Epithelial cell of prostate (primary cell): Measurements from ENCODE around the gene CAPN5.

ENCODE experiments used
- DNase-seq: peaks from one replicate; pipeline ENCODE4 v3.0.0-alpha.2; 2011; ENCODE audit warnings: low read depth, low spot score
- H3K27ac ChIP-seq: fragments of 450-650 bp; 2 replicates; pipeline ENCODE4 v1.5.1; 2017; ENCODE audit warnings: mild to moderate bottlenecking

Gene CAPN5

DNA sequence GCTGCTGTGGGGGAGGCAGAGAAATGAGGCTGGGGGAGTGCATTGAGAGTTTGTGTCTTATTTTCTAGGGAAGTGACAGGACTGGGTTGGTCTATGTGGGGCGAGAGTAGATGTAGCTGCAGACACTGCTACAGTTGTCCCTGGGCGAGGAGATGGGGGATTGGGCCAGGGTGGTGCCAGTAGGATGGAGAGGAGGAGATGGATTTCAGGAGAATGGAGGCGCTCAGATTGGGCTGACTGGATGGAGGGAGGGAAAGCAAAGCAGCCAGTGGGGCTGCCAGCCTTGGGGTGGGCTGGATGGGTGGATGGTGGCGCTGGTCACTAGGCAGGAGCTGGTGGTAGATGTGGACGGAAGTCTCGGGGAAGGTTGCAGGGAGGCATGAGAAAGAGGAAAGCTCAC, 45.2 kb downstream of the CAPN5 start:
- no peak for DNase-seq
- H3K27ac ChIP-seq, result no peak overlapping the region

DNA sequence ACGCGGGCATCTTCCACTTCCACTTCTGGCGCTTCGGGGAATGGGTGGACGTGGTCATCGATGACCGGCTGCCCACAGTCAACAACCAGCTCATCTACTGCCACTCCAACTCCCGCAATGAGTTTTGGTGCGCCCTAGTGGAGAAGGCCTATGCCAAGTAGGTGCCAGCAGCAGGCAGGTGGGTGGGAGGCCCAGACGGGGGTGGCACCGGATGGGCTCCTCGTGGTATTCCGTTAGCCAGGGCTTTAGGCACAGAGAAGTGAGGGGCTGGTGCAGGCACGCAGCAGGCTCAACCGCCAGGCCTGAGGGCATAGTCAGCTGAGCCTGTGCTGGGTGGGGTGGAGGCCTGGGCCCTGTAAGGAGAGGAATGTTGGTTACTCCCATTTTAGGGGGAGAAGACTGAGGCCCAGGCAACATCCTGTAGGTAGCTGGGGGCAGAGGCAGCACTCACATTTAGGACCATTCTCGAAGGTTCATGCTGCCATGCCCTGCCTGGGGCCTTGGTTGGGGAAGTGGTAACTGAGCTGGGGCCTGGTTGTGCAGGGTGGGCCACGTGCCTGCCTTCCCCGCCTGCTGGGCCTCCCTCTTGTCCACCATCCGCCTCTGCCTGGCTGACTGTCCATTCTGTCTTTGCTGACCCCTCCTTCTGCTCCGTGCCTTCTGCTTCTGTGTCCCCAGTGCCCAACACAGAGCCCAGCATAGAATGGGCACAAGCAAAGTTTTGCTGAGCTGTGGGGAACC, 46.0 kb downstream of the CAPN5 start:
- H3K27ac ChIP-seq, result no peak overlapping the region
- no peak for DNase-seq

- DNase-seq, result no peak
- no peak overlapping the region for H3K27ac ChIP-seq
Measured at GRCh38 chr11:77113382-77114088, 46.8 kb downstream of the CAPN5 start.

GRCh38 chr11:77114089-77114463, 47.3 kb downstream of the CAPN5 start:
- H3K27ac ChIP-seq, result no peak overlapping the region
- DNase-seq, result no peak

DNA sequence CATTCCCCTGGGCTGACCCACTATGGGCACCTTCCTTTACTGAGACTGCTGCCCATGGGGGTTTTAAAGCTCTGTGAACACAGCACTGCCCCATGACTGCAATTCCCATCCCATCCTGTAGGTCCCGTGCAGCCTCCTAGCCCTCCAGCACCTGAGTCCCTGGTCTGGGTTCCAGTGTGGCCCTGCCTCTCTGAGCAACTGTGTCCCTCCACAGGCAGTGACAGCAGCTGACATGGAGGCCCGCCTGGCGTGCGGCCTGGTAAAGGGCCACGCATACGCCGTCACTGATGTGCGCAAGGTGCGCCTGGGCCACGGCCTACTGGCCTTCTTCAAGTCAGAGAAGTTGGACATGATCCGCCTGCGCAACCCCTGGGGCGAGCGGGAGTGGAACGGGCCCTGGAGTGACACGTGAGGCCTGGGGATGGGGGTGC, 48.4 kb downstream of the CAPN5 start:
- no peak overlapping the region for H3K27ac ChIP-seq
- DNase-seq, result no peak

DNA sequence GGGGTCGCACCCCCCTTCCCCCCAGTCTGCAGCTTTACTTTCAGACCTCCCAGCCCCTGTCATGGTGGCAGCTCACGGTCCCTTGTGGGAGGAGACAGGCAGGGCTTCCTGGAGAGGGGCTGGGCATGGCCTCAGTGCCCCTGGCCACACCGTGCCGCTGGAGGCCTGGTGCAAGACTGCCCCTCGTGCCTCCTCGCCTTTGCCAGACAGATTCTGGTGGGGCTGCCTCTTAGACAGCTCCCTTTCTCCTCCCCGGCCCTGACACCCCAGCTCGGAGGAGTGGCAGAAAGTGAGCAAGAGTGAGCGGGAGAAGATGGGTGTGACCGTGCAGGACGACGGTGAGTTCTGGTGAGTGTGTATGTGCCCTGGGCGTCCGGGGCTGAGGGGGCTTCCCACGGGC, 49.2 kb downstream of the CAPN5 start:
- no peak overlapping the region for H3K27ac ChIP-seq
- no peak for DNase-seq

GRCh38 chr11:77117492-77117891, 50.7 kb downstream of the CAPN5 start:
- no peak for DNase-seq
- H3K27ac ChIP-seq, result no peak overlapping the region

DNA sequence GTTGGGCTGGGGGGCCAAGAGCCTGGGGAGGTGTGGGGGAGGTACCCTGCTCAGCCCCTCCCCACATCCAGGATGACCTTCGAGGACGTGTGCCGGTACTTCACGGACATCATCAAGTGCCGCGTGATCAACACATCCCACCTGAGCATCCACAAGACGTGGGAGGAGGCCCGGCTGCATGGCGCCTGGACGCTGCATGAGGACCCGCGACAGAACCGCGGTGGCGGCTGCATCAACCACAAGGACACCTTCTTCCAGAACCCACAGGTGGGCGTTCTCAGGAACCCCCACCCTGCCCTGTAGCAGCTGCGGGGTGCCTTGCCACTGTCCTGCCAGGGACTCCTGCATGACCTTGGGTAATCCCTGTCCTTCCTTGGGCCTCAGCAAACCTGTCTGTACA, 51.3 kb downstream of the CAPN5 start:
- DNase-seq, result no peak
- no peak overlapping the region for H3K27ac ChIP-seq

- H3K27ac ChIP-seq, result no peak overlapping the region
- no peak for DNase-seq
Measured at GRCh38 chr11:77118971-77119370, 52.2 kb downstream of the CAPN5 start.

- no peak for DNase-seq
- no peak overlapping the region for H3K27ac ChIP-seq
Measured at GRCh38 chr11:77119531-77119936, 52.8 kb downstream of the CAPN5 start.

GRCh38 chr11:77120571-77120970, 53.8 kb downstream of the CAPN5 start:
- H3K27ac ChIP-seq, result no peak overlapping the region
- no peak for DNase-seq

DNA sequence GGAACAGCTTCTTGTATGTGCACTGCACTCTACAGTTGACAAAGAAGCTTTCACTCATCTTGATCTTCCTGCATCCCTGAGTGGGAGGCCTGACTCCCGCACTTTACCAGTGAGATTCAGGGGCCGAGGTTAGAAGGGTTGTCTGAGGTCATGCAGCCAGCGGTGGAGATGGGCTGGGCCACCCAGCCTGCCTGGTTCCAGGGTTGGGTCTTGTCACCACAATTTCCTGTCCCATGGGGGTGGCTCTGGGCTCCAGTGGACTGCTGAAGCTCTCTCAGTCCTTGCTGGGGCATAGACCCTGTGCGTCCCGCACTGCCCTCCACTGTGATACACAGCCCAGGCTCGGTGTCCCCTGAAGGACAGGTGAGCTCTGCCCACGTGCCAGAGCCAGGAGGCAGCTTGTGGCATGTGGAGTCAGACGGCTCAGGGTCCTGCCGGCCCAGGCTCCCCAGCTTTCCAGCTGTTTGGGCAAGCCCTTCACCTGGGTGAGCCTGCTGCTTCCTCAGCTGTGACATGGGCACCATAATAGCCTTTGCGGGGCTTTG, 54.4 kb downstream of the CAPN5 start:
- DNase-seq, result no peak
- no peak overlapping the region for H3K27ac ChIP-seq

DNA sequence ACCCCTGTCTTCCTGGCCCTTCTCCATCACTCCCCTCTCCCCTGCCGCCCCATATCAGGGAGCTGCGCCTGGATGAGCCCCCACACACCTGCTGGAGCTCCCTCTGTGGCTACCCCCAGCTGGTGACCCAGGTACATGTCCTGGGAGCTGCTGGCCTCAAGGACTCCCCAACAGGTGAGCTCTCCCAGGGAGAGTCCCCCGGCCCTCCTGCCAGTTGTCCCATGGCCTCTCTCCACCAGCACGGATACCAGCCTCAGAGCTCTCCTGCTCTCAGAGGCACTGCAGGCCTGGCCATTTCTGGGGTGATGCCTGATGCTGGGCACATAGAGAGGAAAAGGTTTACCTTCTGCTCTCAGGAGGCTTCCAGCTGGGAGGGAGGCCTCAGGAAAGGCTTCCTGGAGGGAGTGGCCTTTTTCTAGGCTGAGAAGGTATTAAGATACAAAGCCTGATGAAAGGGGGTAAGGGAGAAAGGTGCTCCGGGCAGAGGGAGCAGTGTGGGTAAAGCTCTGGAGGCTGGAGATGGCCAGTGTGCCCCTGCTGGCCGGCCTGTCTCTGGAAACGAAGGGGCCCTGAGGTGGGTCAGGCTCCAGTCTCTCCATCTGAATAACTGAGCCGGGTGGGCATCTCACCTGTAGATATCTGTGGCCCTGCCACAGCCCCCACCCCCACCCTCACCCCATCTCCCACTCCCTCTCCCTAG, 55.3 kb downstream of the CAPN5 start:
- no peak for DNase-seq
- H3K27ac ChIP-seq, result no peak overlapping the region

DNA sequence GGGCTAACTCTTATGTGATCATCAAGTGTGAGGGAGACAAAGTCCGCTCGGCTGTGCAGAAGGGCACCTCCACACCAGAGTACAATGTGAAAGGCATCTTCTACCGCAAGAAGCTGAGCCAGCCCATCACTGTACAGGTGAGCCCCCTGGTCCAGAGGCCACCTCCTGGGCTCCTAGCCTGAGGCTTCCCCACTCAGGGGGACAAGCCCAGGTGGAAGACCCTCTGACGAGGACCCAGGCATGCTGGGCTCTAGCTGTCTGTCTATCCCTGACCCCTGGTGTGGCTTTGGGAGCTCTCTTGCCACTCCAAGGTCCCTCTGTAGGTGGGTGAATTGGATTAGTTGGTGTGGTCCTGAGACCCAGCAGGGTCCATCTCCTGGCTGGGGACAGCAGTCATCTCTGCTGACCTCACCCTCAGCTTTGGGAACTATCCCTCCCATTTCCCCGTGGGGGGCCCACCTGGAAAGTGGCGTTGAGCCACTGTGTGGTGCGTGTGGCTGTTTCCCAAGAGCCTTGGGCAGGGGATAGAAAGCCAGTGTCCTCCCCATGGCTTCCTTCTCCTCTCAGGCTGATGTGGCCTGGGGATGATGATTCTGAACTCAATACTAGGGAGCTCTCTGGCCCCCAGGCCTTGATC, 55.9 kb downstream of the CAPN5 start:
- no peak for DNase-seq
- no peak overlapping the region for H3K27ac ChIP-seq

GRCh38 chr11:77123591-77123990, 56.8 kb downstream of the CAPN5 start:
- no peak overlapping the region for H3K27ac ChIP-seq
- DNase-seq, result no peak

DNA sequence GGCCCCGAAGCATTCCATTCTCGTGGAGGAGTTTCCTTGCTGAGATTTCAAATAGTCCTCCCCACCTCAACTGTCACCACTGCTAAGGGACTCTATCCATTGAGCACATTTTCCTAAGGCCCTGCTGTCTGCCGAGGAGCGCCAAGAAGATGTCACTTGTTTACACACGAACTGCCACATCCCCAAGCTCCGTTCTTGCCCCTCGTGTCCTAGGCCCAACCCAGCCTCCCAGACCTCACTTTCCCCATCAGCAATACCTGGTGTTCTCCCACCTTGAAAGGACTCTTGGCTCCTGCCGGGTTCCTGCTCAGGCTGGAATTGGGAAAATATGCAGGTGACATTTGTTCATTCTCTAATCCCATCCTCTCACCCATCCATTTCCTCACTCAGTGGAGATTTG, 57.3 kb downstream of the CAPN5 start:
- H3K27ac ChIP-seq, result no peak overlapping the region
- DNase-seq, result no peak

GRCh38 chr11:77124488-77124887, 57.7 kb downstream of the CAPN5 start:
- DNase-seq, result no peak
- H3K27ac ChIP-seq, result no peak overlapping the region

DNA sequence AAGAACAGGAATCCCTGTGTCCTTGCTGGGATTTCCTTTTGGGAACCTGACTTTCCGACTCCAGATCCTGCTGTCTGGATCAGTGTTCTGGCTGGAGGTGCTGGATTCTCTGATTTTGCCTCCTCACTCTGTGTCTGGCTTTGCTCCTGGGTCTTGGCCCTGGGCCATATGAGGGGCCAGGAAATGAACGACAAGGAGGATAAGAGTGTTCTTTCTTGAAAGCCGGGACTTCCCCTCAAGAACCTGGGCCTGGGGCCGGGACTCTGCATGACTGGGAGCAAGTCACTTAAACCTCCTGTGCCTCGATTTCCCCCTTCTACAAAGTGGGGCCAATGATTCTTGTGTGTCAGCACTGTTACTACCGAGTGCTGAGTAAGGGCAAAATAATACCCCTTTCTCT, 58.4 kb downstream of the CAPN5 start:
- no peak for DNase-seq
- no peak overlapping the region for H3K27ac ChIP-seq

DNA sequence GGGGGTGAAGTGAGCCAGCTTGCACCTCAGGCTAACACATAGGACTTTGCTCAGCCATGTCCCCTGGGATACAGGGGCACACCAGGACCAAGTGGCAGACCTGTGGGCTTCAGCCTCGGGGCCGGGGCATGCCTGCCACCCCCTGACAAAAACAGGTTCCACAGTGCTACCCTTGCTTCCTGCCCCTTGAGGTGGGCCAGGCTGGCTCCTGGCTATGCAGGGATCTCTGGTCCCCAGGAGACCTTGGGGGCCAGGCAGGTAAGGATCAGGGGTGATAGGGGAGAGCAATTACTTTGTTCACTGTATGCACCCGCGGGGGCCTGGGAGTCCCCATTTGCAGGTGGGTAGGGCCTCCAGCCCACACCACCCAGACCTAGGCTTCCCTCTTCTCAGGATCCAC, 58.9 kb downstream of the CAPN5 start:
- H3K27ac ChIP-seq, result no peak overlapping the region
- DNase-seq, result no peak

- no peak overlapping the region for H3K27ac ChIP-seq
- DNase-seq, result no peak
Measured at GRCh38 chr11:77126156-77126775, 59.5 kb downstream of the CAPN5 start.
